HepG2 (cell line): ENCODE data around the gene UBE2M.

Experiments used
- AFF4 ChIP-seq: sonication (generic); formaldehyde crosslinking; IDR thresholded peaks from 2 replicates; pipeline ENCODE4 v1.4.0; 2020; ENCODE audit warnings: missing genetic modification reagents
- BCLAF1 ChIP-seq: fragments of 450-650 bp; IDR thresholded peaks from 2 replicates; pipeline ENCODE4 v1.6.1; 2017; ENCODE audit warnings: mild to moderate bottlenecking
- BHLHE40 ChIP-seq: IDR thresholded peaks from 2 replicates; pipeline ENCODE4 v1.6.1; 2011; ENCODE audit warnings: low read length, improper control_type of control experiment
- CHD2 ChIP-seq: IDR thresholded peaks from 2 replicates; pipeline ENCODE4 v1.6.1; 2011; ENCODE audit warnings: low read depth, low read length, improper control_type of control experiment
- CTCF ChIP-seq: sonication (generic); formaldehyde crosslinking; IDR thresholded peaks from 2 replicates; pipeline ENCODE4 v1.5.0; 2020; ENCODE audit warnings: mild to moderate bottlenecking, missing genetic modification reagents, moderate library complexity
- HDAC6 ChIP-seq: fragments of 200-600 bp; sonication (generic); IDR thresholded peaks from 2 replicates; pipeline ENCODE4 v1.7.0; 2017; ENCODE audit warnings: mild to moderate bottlenecking, antibody characterized with exemption, low read length, low read depth
- NFATC3 ChIP-seq: sonication (generic); formaldehyde crosslinking; IDR thresholded peaks from 2 replicates; pipeline ENCODE4 v1.5.1; 2020; ENCODE audit warnings: mild to moderate bottlenecking, missing genetic modification reagents
- RAD21 ChIP-seq: fragments of 450-650 bp; formaldehyde crosslinking; IDR thresholded peaks from 2 replicates; pipeline ENCODE4 v1.5.0; 2020; ENCODE audit warnings: mild to moderate bottlenecking
- RAD51 ChIP-seq: fragments of 450-650 bp; IDR thresholded peaks from 2 replicates; pipeline ENCODE4 v1.6.1; 2016; ENCODE audit warnings: borderline replicate concordance
- SIN3A ChIP-seq: IDR thresholded peaks from 2 replicates; pipeline ENCODE4 v1.6.1; 2011; ENCODE audit warnings: low read depth, mild to moderate bottlenecking, control low read depth, low read length, borderline replicate concordance
- TFE3 ChIP-seq: IDR thresholded peaks from 2 replicates; pipeline ENCODE4 v1.6.1; 2016
- ZBTB4 ChIP-seq: sonication (generic); formaldehyde crosslinking; IDR thresholded peaks from 2 replicates; pipeline ENCODE4 v1.4.0; 2020; ENCODE audit warnings: missing genetic modification reagents, mild to moderate bottlenecking, borderline replicate concordance
- ZFX ChIP-seq: sonication (generic); formaldehyde crosslinking; IDR thresholded peaks from 2 replicates; pipeline ENCODE4 v1.4.0; 2020; ENCODE audit warnings: mild to moderate bottlenecking, low read depth, missing genetic modification reagents, moderate library complexity

GRCh38 chr19:58569943-58570670 is 11.7 kb upstream of the UBE2M start:
- TF ChIP-seq RAD21 (CRISPR knock-in tag) = no peak
- no peak for TF ChIP-seq ZFX (CRISPR knock-in tag)
- TF ChIP-seq AFF4 (CRISPR knock-in tag) = no peak
- no peak for TF ChIP-seq BHLHE40
- no peak for TF ChIP-seq CHD2
- no peak for TF ChIP-seq TFE3 (CRISPR knock-in tag)
- no peak for TF ChIP-seq CTCF (CRISPR knock-in tag)
- TF ChIP-seq ZBTB4 (CRISPR knock-in tag) = no peak
- no peak for TF ChIP-seq RAD51
- TF ChIP-seq BCLAF1 = no peak
- no peak for TF ChIP-seq SIN3A
- no peak for TF ChIP-seq HDAC6
- no peak for TF ChIP-seq NFATC3 (CRISPR knock-in tag)
